Peyer's patch (tissue), 4 donors: ENCODE data around the gene MTMR11. TPM values are rescaled to one million over a fixed set of nuclear protein-coding genes. Genes with fewer than 3 reads are reported as not detected.

ENCODE experiments used
- DNase-seq, 3 donors: peaks; one replicate each; pipeline ENCODE4 v3.0.0-alpha.2; 2017 to 2019
- H3K27ac ChIP-seq, 4 donors: fragments of 200-600 bp; sonication (generic); one replicate each; pipeline ENCODE4 v1.5.1; 2016 to 2019
- H3K27me3 ChIP-seq, 2 donors: fragments of 200-600 bp; sonication (generic); one replicate each; pipeline ENCODE4 v1.5.1; 2019
- H3K36me3 ChIP-seq, 3 donors: fragments of 200-600 bp; sonication (generic); one replicate each; pipeline ENCODE4 v1.5.1; 2016 to 2019
- H3K4me1 ChIP-seq, 4 donors: fragments of 200-600 bp; sonication (generic); one replicate each; pipeline ENCODE4 v1.5.1; 2016 to 2019
- H3K4me3 ChIP-seq, 4 donors: fragments of 200-600 bp; sonication (generic); 1 replicate in 3 of 4; 2 replicates in 1 of 4; pipeline ENCODE4 v1.5.1; 2016 to 2019; ENCODE audit warnings: mild to moderate bottlenecking in 1 of 4
- H3K9me3 ChIP-seq, 4 donors: fragments of 200-600 bp; sonication (generic); one replicate each; pipeline ENCODE4 v1.5.1; 2016 to 2019; ENCODE audit warnings: mild to moderate bottlenecking in 1 of 4
- POLR2A ChIP-seq, 2 donors: fragments of 450-650 bp; IDR thresholded peaks; one replicate each; pipeline ENCODE4 v1.5.1; 2017; ENCODE audit warnings: antibody characterized with exemption in 2 of 2, mild to moderate bottlenecking in 2 of 2, moderate library complexity in 2 of 2
- total RNA-seq, 4 donors: library from RNA; depleted of rRNA; stranded (reverse); fragments of >200 nt; gene quantifications; one replicate each; pipeline ENCODE4 v1.1.0, GENCODE V29; 2016
- TF ChIP-seq, protein P1 (sequence below), 6 experiments: fragments of 450-650 bp in 4 of 6; fragments of 200-600 bp in 2 of 6; sonication (generic) in 1 of 6; IDR thresholded peaks; one replicate each; pipeline ENCODE4 v1.5.1; 2017 to 2019; ENCODE audit warnings: antibody characterized with exemption in 6 of 6, mild to moderate bottlenecking in 3 of 6, moderate library complexity in 1 of 6

The MTMR11 gene
- total RNA-seq, 4 donors from 2014 or later: 47.9 to 210 (median 175) TPM

DNA sequence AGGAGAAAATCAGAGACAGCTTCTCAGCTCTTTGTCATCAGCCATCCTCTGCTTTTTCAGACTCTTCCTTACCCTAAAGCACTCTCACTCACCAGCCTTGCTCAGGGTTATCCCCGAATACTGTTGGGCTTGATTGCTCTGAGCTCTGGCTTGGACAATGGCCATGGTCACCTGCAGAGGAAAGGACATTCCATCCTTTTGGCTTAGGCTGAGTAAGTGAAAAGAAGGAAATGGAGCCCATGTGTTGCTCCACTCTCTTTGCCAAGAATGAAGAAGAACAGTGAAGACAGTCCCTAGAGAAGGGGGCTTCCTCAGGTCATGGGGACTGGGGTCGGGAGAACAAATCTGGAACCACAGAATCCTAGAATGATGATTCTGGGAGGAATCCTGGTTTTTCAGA lies 2.3 kb downstream of the MTMR11 start:
- H3K4me1 ChIP-seq: peaks cover 0 to 51% (median 7%) of the 10 kb centered on the region in 4 donors
- no peak for DNase-seq
- H3K27ac ChIP-seq: peak overlapping the region in 1 of 4 donors; percentile 94
- peak overlapping the region in 2 of 4 donors; percentile 66 to 75 for H3K4me3 ChIP-seq
- no peaks in the 10 kb centered on the region for H3K27me3 ChIP-seq
- no peak for TF ChIP-seq POLR2A (IDR thresholded peaks at IDR 0.05)
- TF ChIP-seq, protein P1, sequence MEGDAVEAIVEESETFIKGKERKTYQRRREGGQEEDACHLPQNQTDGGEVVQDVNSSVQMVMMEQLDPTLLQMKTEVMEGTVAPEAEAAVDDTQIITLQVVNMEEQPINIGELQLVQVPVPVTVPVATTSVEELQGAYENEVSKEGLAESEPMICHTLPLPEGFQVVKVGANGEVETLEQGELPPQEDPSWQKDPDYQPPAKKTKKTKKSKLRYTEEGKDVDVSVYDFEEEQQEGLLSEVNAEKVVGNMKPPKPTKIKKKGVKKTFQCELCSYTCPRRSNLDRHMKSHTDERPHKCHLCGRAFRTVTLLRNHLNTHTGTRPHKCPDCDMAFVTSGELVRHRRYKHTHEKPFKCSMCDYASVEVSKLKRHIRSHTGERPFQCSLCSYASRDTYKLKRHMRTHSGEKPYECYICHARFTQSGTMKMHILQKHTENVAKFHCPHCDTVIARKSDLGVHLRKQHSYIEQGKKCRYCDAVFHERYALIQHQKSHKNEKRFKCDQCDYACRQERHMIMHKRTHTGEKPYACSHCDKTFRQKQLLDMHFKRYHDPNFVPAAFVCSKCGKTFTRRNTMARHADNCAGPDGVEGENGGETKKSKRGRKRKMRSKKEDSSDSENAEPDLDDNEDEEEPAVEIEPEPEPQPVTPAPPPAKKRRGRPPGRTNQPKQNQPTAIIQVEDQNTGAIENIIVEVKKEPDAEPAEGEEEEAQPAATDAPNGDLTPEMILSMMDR (IDR thresholded peaks at IDR 0.05): no peak
- H3K36me3 ChIP-seq: peaks cover 0 to 32% (median 0%) of the 10 kb centered on the region in 3 donors
- H3K9me3 ChIP-seq: no peaks in the 10 kb centered on the region

DNA sequence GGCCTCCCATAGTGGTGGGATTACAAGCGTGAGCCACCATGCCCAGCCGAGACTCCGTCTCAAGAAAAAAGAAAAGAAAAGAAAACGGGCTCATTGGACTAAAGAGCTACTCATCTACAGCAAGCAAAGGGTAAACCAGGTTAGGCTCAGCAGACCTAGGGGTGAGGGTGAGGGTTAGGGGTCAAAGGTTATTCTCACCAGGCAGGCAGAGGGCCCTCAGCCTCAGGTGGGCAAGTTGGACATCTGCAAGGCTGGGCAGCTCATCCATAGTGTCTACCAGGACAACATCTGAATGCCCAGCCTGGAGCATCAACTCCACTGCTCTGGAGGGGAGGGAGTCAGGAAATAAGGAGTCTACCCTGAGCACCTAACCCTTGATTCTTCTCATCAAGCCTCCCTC lies 3.5 kb downstream of the MTMR11 start:
- peak overlapping the region in 2 of 4 donors; percentile 36 to 53 for H3K27ac ChIP-seq
- peak overlapping the region in 2 of 4 donors; percentile 13 to 66 for H3K4me3 ChIP-seq
- H3K36me3 ChIP-seq: peaks cover 0 to 33% (median 0%) of the 10 kb centered on the region in 3 donors
- H3K27me3 ChIP-seq: no peaks in the 10 kb centered on the region
- peaks cover 0 to 56% (median 8%) of the 10 kb centered on the region in 4 donors for H3K4me1 ChIP-seq
- TF ChIP-seq, protein P1 (IDR thresholded peaks at IDR 0.05): no peak
- TF ChIP-seq POLR2A (IDR thresholded peaks at IDR 0.05): no peak
- DNase-seq: no peak
- no peaks in the 10 kb centered on the region for H3K9me3 ChIP-seq

DNA sequence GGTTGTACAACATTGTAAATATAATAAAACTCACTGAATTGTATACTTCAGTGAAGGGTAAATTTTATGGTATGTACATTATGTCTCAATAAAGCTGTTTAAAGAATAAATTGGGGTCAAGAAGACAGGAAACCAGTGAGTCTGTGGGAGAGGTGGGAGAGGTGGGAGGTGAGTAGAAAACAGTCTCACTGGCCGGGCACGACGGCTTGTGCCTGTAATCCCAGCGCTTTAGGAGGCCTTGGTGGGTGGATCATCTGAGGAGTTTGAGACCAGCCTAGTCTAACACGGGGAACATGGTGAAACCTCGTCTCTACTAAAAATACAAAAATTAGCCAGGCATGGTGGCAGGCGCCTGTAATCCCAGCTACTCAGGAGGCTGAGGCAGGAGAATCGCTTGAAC lies 4.2 kb downstream of the MTMR11 start:
- no peaks in the 10 kb centered on the region for H3K9me3 ChIP-seq
- H3K27me3 ChIP-seq: no peaks in the 10 kb centered on the region
- peaks cover 0 to 49% (median 4%) of the 10 kb centered on the region in 4 donors for H3K4me1 ChIP-seq
- DNase-seq: no peak
- peak overlapping the region in 2 of 4 donors; percentile 4 to 66 for H3K4me3 ChIP-seq
- peaks cover 0 to 33% (median 0%) of the 10 kb centered on the region in 3 donors for H3K36me3 ChIP-seq
- peak overlapping the region in 2 of 4 donors; percentile 36 to 53 for H3K27ac ChIP-seq
- TF ChIP-seq, protein P1 (IDR thresholded peaks at IDR 0.05): no peak
- TF ChIP-seq POLR2A (IDR thresholded peaks at IDR 0.05): peak in 1 of 2 donors; percentile 18

DNA sequence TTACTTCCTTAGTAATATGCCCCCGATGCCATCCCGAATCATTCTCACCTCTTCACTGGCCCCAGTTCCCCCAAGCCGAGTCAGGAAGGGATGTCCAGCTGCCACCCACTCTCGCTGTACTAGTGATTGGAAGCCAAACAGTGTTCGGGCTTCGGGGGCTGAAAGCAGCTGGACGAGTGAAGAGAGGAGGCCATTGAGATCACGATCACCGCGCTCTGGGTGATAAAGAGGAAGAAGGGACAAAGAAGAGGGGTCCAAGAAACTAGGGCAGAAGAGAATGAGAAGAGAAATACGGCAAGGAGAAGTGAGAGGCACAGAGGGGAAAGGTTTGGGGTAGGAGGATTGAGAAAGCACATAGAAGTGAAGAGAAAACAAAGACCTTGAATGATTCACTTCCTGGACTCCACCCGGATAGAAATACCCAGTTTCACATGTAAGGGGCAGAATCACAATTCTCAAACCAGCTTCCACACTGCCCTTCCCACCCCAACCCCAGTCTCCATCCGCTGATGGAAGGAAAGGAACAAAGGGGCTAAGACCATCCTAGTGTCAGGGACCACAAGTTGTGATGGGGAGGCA lies 5.4 kb downstream of the MTMR11 start:
- Histone ChIP-seq H3K4me3 (peak overlapping the region in 2 of 4 donors; percentile 13 to 20), H3K4me1 (peaks cover 0 to 50% (median 7%) of the 10 kb centered on the region in 4 donors), H3K27ac (peak overlapping the region in 1 of 4 donors; percentile 15)

DNA sequence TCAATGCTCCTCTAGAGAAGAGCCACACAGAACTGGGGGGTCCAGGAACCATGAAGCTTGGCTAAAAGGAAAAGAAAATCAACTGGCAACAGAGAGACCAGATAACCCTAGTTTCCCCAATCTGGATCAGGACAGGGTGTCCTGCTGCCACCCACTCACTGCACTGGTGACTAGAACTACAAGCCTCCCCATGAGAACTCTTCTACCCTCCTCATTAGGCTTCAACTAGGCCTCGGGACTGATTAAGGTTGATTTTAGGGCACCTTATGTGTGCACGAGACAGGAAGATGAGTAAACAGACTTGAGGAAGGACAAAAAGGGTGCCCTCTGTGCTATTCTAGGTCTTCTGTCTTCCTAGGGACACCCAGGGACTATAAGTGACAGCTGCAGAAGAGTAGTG lies 6.8 kb downstream of the MTMR11 start:
- Histone ChIP-seq H3K4me3 (no peak overlapping the region), H3K36me3 (peaks cover 0 to 50% (median 3%) of the 10 kb centered on the region in 3 donors), H3K27me3 (no peaks in the 10 kb centered on the region), H3K9me3 (no peaks in the 10 kb centered on the region), H3K4me1 (peaks cover 0 to 61% (median 9%) of the 10 kb centered on the region in 4 donors), H3K27ac (peak overlapping the region in 1 of 4 donors; percentile 40)
- no peak for DNase-seq
- TF ChIP-seq POLR2A (IDR thresholded peaks at IDR 0.05): no peak
- TF ChIP-seq, protein P1 (IDR thresholded peaks at IDR 0.05): no peak

More for the DNA sequence above, 5.4 kb downstream of the MTMR11 start:
- peaks cover 0 to 35% (median 0%) of the 10 kb centered on the region in 3 donors for H3K36me3 ChIP-seq
- no peaks in the 10 kb centered on the region for H3K9me3 ChIP-seq
- no peak for TF ChIP-seq POLR2A (IDR thresholded peaks at IDR 0.05)
- TF ChIP-seq, protein P1 (IDR thresholded peaks at IDR 0.05): no peak
- no peaks in the 10 kb centered on the region for H3K27me3 ChIP-seq
- DNase-seq: no peak
